ENCODE data around the gene RNF145.

- no peak for TF ChIP-seq CTCF (IDR thresholded peaks at IDR 0.05)
- TF ChIP-seq POLR2A (IDR thresholded peaks at IDR 0.05) = no peak
- no peak for TF ChIP-seq POLR2AphosphoS5 (IDR thresholded peaks at IDR 0.05)
These were observed 42.8 kb upstream of the RNF145 start for GRCh38 chr5:159252195-159252594.
